ENCODE data around the gene INPP5D. TPM values are rescaled to one million over a fixed set of nuclear protein-coding genes. Genes with fewer than 3 reads are reported as not detected.

The INPP5D gene
- total RNA-seq, 1 donor from 2014 or later, result 79.2 TPM

DNA sequence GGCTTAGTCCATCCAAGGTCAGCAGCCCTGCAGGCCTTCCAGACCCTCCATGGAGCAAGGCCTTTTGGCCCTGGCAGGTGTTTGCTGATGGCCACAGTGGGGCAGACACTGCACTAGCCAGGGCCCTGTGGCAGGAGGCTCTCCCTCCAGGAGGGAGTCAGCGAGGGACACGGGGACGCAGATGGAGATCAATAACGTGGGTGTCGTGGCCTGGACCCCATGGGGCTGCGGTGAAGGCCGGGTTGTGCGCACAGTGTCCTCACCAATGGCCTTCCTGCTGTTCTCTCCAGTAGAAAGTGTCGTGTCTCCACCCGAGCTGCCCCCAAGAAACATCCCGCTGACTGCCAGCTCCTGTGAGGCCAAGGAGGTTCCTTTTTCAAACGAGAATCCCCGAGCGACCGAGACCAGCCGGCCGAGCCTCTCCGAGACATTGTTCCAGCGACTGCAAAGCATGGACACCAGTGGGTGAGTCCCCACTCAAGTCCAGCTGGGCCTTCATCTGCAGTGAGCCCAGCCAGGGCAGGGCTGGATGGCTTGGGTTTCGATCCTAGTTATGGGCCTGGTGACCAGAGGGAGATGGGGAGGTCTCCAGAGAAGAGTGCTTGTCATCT is 65.4 kb downstream of the INPP5D start:
- no peak for DNase-seq (ENCODE audit: low spot score)
- no peaks in the 10 kb centered on the region for H3K4me1 Mint-ChIP-seq (ENCODE audit: unreplicated experiment)
- no peak overlapping the region for H3K4me3 Mint-ChIP-seq (ENCODE audit: unreplicated experiment)
- no peak overlapping the region for H3K27ac Mint-ChIP-seq (ENCODE audit: unreplicated experiment)
- TF ChIP-seq, protein P1, sequence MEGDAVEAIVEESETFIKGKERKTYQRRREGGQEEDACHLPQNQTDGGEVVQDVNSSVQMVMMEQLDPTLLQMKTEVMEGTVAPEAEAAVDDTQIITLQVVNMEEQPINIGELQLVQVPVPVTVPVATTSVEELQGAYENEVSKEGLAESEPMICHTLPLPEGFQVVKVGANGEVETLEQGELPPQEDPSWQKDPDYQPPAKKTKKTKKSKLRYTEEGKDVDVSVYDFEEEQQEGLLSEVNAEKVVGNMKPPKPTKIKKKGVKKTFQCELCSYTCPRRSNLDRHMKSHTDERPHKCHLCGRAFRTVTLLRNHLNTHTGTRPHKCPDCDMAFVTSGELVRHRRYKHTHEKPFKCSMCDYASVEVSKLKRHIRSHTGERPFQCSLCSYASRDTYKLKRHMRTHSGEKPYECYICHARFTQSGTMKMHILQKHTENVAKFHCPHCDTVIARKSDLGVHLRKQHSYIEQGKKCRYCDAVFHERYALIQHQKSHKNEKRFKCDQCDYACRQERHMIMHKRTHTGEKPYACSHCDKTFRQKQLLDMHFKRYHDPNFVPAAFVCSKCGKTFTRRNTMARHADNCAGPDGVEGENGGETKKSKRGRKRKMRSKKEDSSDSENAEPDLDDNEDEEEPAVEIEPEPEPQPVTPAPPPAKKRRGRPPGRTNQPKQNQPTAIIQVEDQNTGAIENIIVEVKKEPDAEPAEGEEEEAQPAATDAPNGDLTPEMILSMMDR (IDR thresholded peaks at IDR 0.05; ENCODE audit: unreplicated experiment), result no peak
- peaks cover 37% of the 10 kb centered on the region for H3K36me3 Mint-ChIP-seq (ENCODE audit: low read depth, unreplicated experiment)
- H3K9me3 Mint-ChIP-seq (ENCODE audit: unreplicated experiment), result no peaks in the 10 kb centered on the region
- H3K27me3 Mint-ChIP-seq (ENCODE audit: unreplicated experiment), result peaks cover 4% of the 10 kb centered on the region

DNA sequence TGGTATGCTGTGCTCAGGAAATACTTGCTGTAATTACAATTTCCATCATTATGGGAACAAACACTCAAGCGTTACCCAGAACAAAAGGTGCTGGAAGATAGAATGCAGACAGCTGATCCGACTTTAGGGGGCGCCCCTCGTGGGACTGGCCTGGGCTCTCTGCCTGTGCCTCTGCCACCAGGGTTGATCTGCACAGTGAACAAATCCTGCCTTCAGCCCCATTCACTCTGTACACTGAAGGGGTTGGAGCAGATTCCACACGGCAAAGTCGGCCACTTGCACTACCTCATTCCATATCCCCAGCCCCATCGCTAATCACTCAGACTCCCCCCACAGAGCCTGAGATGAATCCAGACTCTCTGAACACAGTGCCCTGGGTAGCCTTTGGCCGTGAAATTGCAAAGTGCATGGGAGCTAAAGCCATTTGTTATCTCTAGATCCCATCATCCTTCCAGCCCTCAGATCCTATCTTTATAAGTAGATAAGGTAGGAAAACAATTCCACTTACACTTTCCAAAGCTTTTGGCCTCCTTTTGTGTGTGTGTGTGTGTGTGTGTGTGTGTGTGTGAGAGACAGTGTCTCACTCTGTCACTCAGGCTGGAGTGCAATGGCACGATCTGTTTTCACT is 69.3 kb downstream of the INPP5D start:
- H3K27me3 Mint-ChIP-seq (ENCODE audit: unreplicated experiment), result no peaks in the 10 kb centered on the region
- peak; percentile 41 for DNase-seq (ENCODE audit: low spot score)
- TF ChIP-seq, protein P1 (IDR thresholded peaks at IDR 0.05; ENCODE audit: unreplicated experiment), result peak; percentile 35
- H3K9me3 Mint-ChIP-seq (ENCODE audit: unreplicated experiment), result no peaks in the 10 kb centered on the region
- no peak overlapping the region for H3K27ac Mint-ChIP-seq (ENCODE audit: unreplicated experiment)
- no peaks in the 10 kb centered on the region for H3K4me1 Mint-ChIP-seq (ENCODE audit: unreplicated experiment)
- H3K4me3 Mint-ChIP-seq (ENCODE audit: unreplicated experiment), result no peak overlapping the region
- H3K36me3 Mint-ChIP-seq (ENCODE audit: low read depth, unreplicated experiment), result peaks cover 46% of the 10 kb centered on the region

DNA sequence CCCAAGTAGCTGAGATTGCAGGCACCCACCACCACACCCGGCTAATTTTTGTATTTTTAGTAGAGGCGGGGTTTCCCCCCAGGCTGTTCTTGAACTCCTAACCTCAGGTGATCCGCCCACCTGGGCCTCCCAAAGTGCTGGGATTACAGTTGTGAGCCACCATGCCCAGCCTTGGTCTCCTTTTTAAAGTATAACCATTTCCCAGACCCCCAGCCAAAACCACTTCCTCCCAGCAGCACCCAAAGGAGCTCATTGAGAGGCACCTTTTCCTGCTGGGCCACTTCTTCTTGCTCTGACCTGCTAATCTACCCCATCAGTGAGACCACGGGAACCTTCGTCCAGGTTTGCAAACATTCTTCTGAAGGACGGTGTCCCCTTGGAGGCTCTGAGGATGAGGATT is 69.9 kb downstream of the INPP5D start:
- no peaks in the 10 kb centered on the region for H3K4me1 Mint-ChIP-seq (ENCODE audit: unreplicated experiment)
- peaks cover 51% of the 10 kb centered on the region for H3K36me3 Mint-ChIP-seq (ENCODE audit: low read depth, unreplicated experiment)
- TF ChIP-seq, protein P1 (IDR thresholded peaks at IDR 0.05; ENCODE audit: unreplicated experiment), result no peak
- H3K4me3 Mint-ChIP-seq (ENCODE audit: unreplicated experiment), result peak overlapping the region; percentile 60
- no peaks in the 10 kb centered on the region for H3K27me3 Mint-ChIP-seq (ENCODE audit: unreplicated experiment)
- H3K27ac Mint-ChIP-seq (ENCODE audit: unreplicated experiment), result no peak overlapping the region
- DNase-seq (ENCODE audit: low spot score), result no peak
- H3K9me3 Mint-ChIP-seq (ENCODE audit: unreplicated experiment), result no peaks in the 10 kb centered on the region

DNA sequence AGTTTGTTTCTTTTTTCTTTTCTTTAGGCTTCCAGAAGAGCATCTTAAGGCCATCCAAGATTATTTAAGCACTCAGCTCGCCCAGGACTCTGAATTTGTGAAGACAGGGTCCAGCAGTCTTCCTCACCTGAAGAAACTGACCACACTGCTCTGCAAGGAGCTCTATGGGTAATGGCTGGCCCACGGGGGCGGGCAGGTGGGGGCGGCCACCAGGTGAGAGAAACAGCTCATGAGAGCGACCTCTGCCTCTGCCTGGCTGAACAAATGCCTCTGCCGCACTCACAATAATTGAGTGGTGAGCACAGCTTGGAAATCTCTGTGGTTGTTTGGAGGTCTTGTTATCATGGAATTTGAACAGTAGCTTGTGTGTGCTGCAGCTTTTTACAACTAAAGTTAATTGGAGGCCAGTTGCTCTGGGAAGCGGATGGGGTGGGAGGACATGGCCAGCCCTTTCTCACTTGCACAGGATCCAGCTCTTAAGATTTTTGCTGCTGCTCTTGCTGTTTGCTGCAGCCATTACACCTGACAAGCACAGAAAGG is 70.4 kb downstream of the INPP5D start:
- no peak overlapping the region for H3K27ac Mint-ChIP-seq (ENCODE audit: unreplicated experiment)
- no peaks in the 10 kb centered on the region for H3K4me1 Mint-ChIP-seq (ENCODE audit: unreplicated experiment)
- no peaks in the 10 kb centered on the region for H3K27me3 Mint-ChIP-seq (ENCODE audit: unreplicated experiment)
- H3K36me3 Mint-ChIP-seq (ENCODE audit: low read depth, unreplicated experiment), result peaks cover 55% of the 10 kb centered on the region
- no peak for DNase-seq (ENCODE audit: low spot score)
- H3K4me3 Mint-ChIP-seq (ENCODE audit: unreplicated experiment), result no peak overlapping the region
- TF ChIP-seq, protein P1 (IDR thresholded peaks at IDR 0.05; ENCODE audit: unreplicated experiment), result no peak
- no peaks in the 10 kb centered on the region for H3K9me3 Mint-ChIP-seq (ENCODE audit: unreplicated experiment)

Measured in endothelial cell (in vitro differentiated cells).